B cell (primary cell): ENCODE measurements around the gene FAM240B. TPM values are rescaled to one million over a fixed set of nuclear protein-coding genes. Genes with fewer than 3 reads are reported as not detected.

Experiments used
- ATAC-seq: fragments of 200-7000 bp; cut with Tn5 transposase; one replicate; pipeline ENCODE4 v1.10.0; 2021; ENCODE audit warnings: low read depth, mild to moderate bottlenecking, moderate number of reproducible peaks, moderate library complexity
- CTCF ChIA-PET: fragments of 350-600 bp; sonication (Branson Sonifier 250); formaldehyde crosslinking; loops from one replicate; lab custom pipeline; 2021; ENCODE audit warnings: antibody characterized with exemption, inconsistent platforms; lab: Charles Lee
- POLR2A ChIA-PET: fragments of 350-600 bp; sonication (Branson Sonifier 250); formaldehyde crosslinking; loops from one replicate; lab custom pipeline; 2021; ENCODE audit warnings: antibody characterized with exemption; lab: Charles Lee
- DNase-seq: peaks from one replicate; pipeline ENCODE4 v3.0.0; 2013
- H2AFZ ChIP-seq: 2 replicates; pipeline ENCODE4 v1.6.1; 2012; ENCODE audit warnings: mild to moderate bottlenecking, low read depth, low read length; ENCODE audit not compliant: insufficient read depth, poor library complexity, severe bottlenecking
- H3K27ac ChIP-seq, 2 donors: 1 replicate in 1 of 2; 2 replicates in 1 of 2; pipeline ENCODE4 v1.5.1; 2012 to 2013; ENCODE audit warnings: low read length in 2 of 2, mild to moderate bottlenecking in 2 of 2, moderate library complexity in 1 of 2
- H3K27me3 ChIP-seq, 4 experiments: fragments of 200-600 bp in 1 of 4; sonication (generic) in 1 of 4; replicated peaks in 1 of 4; 1 replicate in 2 of 4; 2 replicates in 2 of 4; pipeline versions ENCODE4 v1.6.1 to v1.7.0; 2013 to 2016; ENCODE audit warnings: low read length in 3 of 4, mild to moderate bottlenecking in 2 of 4, mixed read lengths in 1 of 4, moderate library complexity in 1 of 4; ENCODE audit not compliant: insufficient read depth in 4 of 4, control insufficient read depth in 3 of 4; ENCODE audit errors: control extremely low read depth in 1 of 4
- H3K36me3 ChIP-seq, 2 experiments: replicated peaks in 1 of 2; 1 replicate in 1 of 2; 2 replicates in 1 of 2; pipeline versions ENCODE4 v1.6.1 to v1.7.1; 2013; ENCODE audit warnings: low read length in 1 of 2; ENCODE audit not compliant: insufficient read depth in 2 of 2, control insufficient read depth in 1 of 2; ENCODE audit errors: control extremely low read depth in 1 of 2, extremely low read depth in 1 of 2
- H3K4me1 ChIP-seq, 2 donors: fragments of 200-600 bp in 1 of 2; sonication (generic) in 1 of 2; 1 replicate in 1 of 2; 2 replicates in 1 of 2; pipeline versions ENCODE4 v1.5.1 to v1.6.1; 2013 to 2017; ENCODE audit warnings: low read length in 2 of 2; ENCODE audit not compliant: control insufficient read depth in 2 of 2, insufficient read depth in 2 of 2
- H3K4me2 ChIP-seq: replicated peaks from 2 replicates; pipeline ENCODE3; 2012; ENCODE audit warnings: mild to moderate bottlenecking, low read depth, low read length; ENCODE audit not compliant: poor library complexity, severe bottlenecking
- H3K4me3 ChIP-seq, 5 experiments: fragments of 200-600 bp in 1 of 5; sonication (generic) in 1 of 5; 1 replicate in 3 of 5; 2 replicates in 2 of 5; pipeline versions ENCODE4 v1.5.1 to v1.7.0; 2011 to 2016; ENCODE audit warnings: low read length in 4 of 5, mild to moderate bottlenecking in 4 of 5, low read depth in 2 of 5, control low read depth in 1 of 5, moderate library complexity in 1 of 5; ENCODE audit not compliant: insufficient read depth in 1 of 5; ENCODE audit errors: control extremely low read depth in 1 of 5, extremely low read depth in 1 of 5
- H3K79me2 ChIP-seq: fragments of 200-600 bp; sonication (generic); one replicate; pipeline ENCODE4 v1.6.0; 2016; ENCODE audit warnings: low read length; ENCODE audit not compliant: control insufficient read depth, insufficient read depth
- H3K9ac ChIP-seq: fragments of 200-600 bp; sonication (generic); 2 replicates; pipeline ENCODE4 v1.6.1; 2017; ENCODE audit warnings: mild to moderate bottlenecking, low read length, moderate library complexity
- H3K9me3 ChIP-seq, 3 donors: one replicate each; pipeline versions ENCODE4 v1.6.1 to v1.7.1; 2013; ENCODE audit warnings: low read length in 2 of 3; ENCODE audit not compliant: control insufficient read depth in 2 of 3, insufficient read depth in 1 of 3; ENCODE audit errors: control extremely low read depth in 1 of 3
- H4K20me1 ChIP-seq: 2 replicates; pipeline ENCODE4 v1.6.0; 2012; ENCODE audit warnings: mild to moderate bottlenecking, low read length; ENCODE audit not compliant: insufficient read depth, control insufficient read depth, poor library complexity, severe bottlenecking
- H3K27ac Mint-ChIP-seq: one replicate; pipeline ENCODE4 v1.8.0; 2021; ENCODE audit warnings: mixed read lengths
- H3K27me3 Mint-ChIP-seq: one replicate; pipeline ENCODE4 v1.8.0; 2021; ENCODE audit warnings: mixed read lengths
- H3K4me1 Mint-ChIP-seq: one replicate; pipeline ENCODE4 v1.8.0; 2021; ENCODE audit warnings: mixed read lengths
- H3K4me3 Mint-ChIP-seq: one replicate; pipeline ENCODE4 v1.8.0; 2021; ENCODE audit warnings: mixed read lengths
- H3K9me3 Mint-ChIP-seq: one replicate; pipeline ENCODE4 v1.8.0; 2022; ENCODE audit warnings: mixed read lengths; ENCODE audit not compliant: insufficient read depth
- CTCF ChIP-seq: fragments of 200-600 bp; IDR thresholded peaks from one replicate; pipeline ENCODE4 v1.8.0; 2022; ENCODE audit warnings: antibody characterized with exemption, mild to moderate bottlenecking
- EZH2 ChIP-seq: IDR thresholded peaks from 2 replicates; pipeline ENCODE4 v1.6.1; 2012; ENCODE audit warnings: borderline replicate concordance, low read depth, mild to moderate bottlenecking, moderate library complexity, low read length; ENCODE audit not compliant: insufficient read depth, poor library complexity, severe bottlenecking
- WGBS: methylation state at CpG from one replicate; pipeline ENCODE4 v1.1.5; 2013; ENCODE audit warnings: missing lambda C conversion rate; ENCODE audit not compliant: insufficient coverage; 5-methylcytosine and 5-hydroxymethylcytosine counted together
- intact Hi-C: fragments of 100-400 bp; cut with micrococcal nuclease; formaldehyde crosslinking; loops from one replicate; pipeline ENCODE4 v1.10.0; 2022
- polyA plus RNA-seq: library from polyadenylated mRNA; depleted of rRNA; stranded (reverse); fragments of >200 nt; gene quantifications from 2 replicates; pipeline ENCODE4 v1.2.3, GENCODE V29; 2012
- total RNA-seq, 2 donors: library from RNA; stranded (reverse); fragments of 120-200 nt in 1 of 2; gene quantifications; 1 replicate in 1 of 2; 2 replicates in 1 of 2; pipeline versions ENCODE4 v1.2.3 to v1.2.4, GENCODE V29; 2013 to 2022

Gene FAM240B
- total and polyA plus RNA-seq, 2 donors (not counting 1 experiment from before 2014, with no cell fraction given) = not detected

GRCh38 chr9:38671372-38671731, 48.6 kb downstream of the FAM240B start:
- H3K4me1 Mint-ChIP-seq = peaks cover 3% of the 10 kb centered on the region
- H3K36me3 ChIP-seq = no peaks in the 10 kb centered on the region
- H3K27me3 ChIP-seq = no peaks in the 10 kb centered on the region
- no peak overlapping the region for H2AFZ ChIP-seq
- no peak overlapping the region for H3K4me2 ChIP-seq
- no peaks in the 10 kb centered on the region for H3K9me3 ChIP-seq
- intact Hi-C loops = no loop called here
- no peak for ATAC-seq
- ChIA-PET CTCF (no interaction called here), POLR2A (no interaction called here)
- no peak overlapping the region for H3K27ac ChIP-seq
- no peaks in the 10 kb centered on the region for H4K20me1 ChIP-seq
- H3K4me3 ChIP-seq = no peak overlapping the region
- H3K4me1 ChIP-seq = no peaks in the 10 kb centered on the region
- H3K27ac Mint-ChIP-seq = no peak overlapping the region
- DNase-seq = no peak
- H3K4me3 Mint-ChIP-seq = no peak overlapping the region
- TF ChIP-seq EZH2 = no peak
- no peak for TF ChIP-seq CTCF
- no peak overlapping the region for H3K9ac ChIP-seq
- WGBS = 73% methylated on average over 1 of the region's 4 CpGs
- peaks cover 9% of the 10 kb centered on the region for H3K27me3 Mint-ChIP-seq
- no peaks in the 10 kb centered on the region for H3K9me3 Mint-ChIP-seq
- no peaks in the 10 kb centered on the region for H3K79me2 ChIP-seq

GRCh38 chr9:38670542-38671371, 49.2 kb downstream of the FAM240B start:
- DNase-seq (no peak), ATAC-seq (no peak)
- Mint-ChIP-seq H3K4me3 (no peak overlapping the region), H3K27me3 (peaks cover 6% of the 10 kb centered on the region), H3K27ac (no peak overlapping the region), H3K9me3 (no peaks in the 10 kb centered on the region), H3K4me1 (peaks cover 3% of the 10 kb centered on the region)
- no peak overlapping the region for H3K4me3 ChIP-seq
- H4K20me1 ChIP-seq = no peaks in the 10 kb centered on the region
- no peaks in the 10 kb centered on the region for H3K27me3 ChIP-seq
- no peaks in the 10 kb centered on the region for H3K79me2 ChIP-seq
- no peak overlapping the region for H3K4me2 ChIP-seq
- no peaks in the 10 kb centered on the region for H3K36me3 ChIP-seq
- H3K9ac ChIP-seq = no peak overlapping the region
- TF ChIP-seq CTCF (no peak), EZH2 (no peak)
- no peak overlapping the region for H2AFZ ChIP-seq
- H3K9me3 ChIP-seq = no peaks in the 10 kb centered on the region
- CTCF ChIA-PET = no interaction called here
- POLR2A ChIA-PET = no interaction called here
- no peaks in the 10 kb centered on the region for H3K4me1 ChIP-seq
- no peak overlapping the region for H3K27ac ChIP-seq
- intact Hi-C loops = no loop called here
- no CpG with 5 or more reads among the region's 5 CpGs for WGBS
